HG03159 (cell line): ENCODE measurements around the gene GJA5.
"Not testable (repeated sequence)": the region's sequence is repeated elsewhere in the genome, so short reads cannot be mapped to it uniquely, and the experiment has no call there.

ENCODE experiments used
- ATAC-seq: cut with Tn5 transposase; IDR thresholded peaks from one replicate; pipeline ENCODE4 v1.9.1; 2021; ENCODE audit warnings: mild to moderate bottlenecking, moderate library complexity; ENCODE audit not compliant: unreplicated experiment

GJA5 gene

GRCh38 chr1:147734291-147734841 lies 26.0 kb downstream of the GJA5 start:
- ATAC-seq, result not testable (repeated sequence)

GRCh38 chr1:147729315-147729714 lies 31.1 kb downstream of the GJA5 start:
- ATAC-seq, result no peak

DNA sequence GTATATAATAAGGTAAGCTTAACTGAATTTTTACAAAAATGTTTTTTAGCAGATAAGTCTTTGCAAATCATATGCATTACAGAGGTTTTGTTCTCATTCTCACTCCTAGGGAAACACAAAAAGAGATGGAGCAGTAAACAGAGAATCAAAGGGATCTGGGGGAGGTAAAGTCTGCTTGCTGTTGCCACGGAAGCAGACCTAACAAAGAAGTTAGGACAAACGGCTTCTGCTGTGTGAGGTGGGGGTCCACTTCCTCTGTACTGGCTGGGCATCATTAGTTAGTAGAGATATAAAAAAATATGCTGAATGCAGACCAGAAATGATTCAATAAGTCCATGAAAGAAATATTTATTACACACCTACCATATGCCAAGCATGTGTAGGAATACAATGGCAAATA lies 34.2 kb downstream of the GJA5 start:
- ATAC-seq, result no peak

- no peak for ATAC-seq
Measured at GRCh38 chr1:147725685-147726084, 34.7 kb downstream of the GJA5 start.

GRCh38 chr1:147723691-147724323 lies 36.6 kb downstream of the GJA5 start:
- no peak for ATAC-seq

GRCh38 chr1:147722124-147722523 lies 38.3 kb downstream of the GJA5 start:
- no peak for ATAC-seq

DNA sequence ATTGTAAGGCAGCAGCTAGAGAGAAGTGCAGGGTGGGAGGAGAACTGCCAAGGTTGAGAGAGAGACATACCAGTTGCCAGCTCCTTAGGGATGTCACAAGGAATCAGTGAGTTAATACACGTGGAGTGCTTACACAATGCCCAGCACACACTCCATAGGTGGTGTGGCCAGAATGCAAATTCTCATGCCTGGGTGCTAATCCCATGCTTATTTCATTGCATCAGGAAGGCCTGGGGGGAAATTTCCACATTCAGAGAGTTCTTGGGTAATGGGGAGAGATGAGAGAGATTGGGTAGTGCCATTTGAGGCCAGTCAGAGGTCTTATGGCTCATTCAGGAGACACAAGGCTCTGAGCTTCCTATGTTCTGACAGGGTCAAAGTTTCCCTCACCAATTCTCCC lies 38.7 kb downstream of the GJA5 start:
- no peak for ATAC-seq

DNA sequence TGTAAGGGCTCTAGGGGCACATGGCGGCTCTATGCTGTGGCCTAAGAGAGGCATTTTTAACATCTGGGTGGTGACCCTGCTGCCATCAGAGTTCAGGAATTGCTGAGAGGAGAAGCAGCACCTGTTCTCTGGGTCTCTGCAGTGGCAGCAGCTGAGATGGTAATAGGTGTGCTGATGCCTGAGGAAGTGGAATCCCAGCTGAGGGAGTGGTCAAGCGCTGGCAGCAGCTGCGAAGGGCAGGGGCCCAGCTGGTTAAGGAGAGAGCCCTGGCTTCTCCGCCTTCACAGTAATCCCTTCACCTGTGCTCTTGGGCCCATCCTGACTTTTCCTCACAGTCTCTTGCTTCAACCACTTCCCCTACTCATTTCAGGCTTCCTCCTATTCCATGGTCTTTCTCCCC lies 39.8 kb downstream of the GJA5 start:
- ATAC-seq, result no peak

DNA sequence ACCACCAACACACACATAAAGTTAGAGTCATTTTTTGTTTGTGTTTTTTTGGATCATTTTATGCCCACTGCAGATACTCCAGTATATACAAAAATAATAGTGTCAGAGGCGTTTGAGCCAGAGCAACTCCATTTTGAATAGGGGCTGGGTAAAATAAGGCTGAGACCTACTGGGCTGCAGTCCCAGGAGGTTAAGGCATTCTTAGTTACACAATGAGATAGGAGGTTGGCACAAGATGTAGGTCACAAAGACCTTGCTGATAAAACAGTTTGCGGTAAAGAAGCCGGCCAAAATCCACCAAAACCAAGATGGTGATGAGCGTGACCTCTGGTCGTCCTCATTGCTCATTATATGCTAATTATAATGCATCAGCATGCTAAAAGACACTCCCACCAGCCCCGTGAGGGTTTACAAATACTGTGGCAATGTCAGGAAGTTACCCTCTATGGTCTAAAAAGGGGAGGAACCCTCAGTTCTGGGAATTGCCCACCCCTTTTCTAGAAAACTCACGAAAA lies 40.6 kb downstream of the GJA5 start:
- ATAC-seq, result no peak

DNA sequence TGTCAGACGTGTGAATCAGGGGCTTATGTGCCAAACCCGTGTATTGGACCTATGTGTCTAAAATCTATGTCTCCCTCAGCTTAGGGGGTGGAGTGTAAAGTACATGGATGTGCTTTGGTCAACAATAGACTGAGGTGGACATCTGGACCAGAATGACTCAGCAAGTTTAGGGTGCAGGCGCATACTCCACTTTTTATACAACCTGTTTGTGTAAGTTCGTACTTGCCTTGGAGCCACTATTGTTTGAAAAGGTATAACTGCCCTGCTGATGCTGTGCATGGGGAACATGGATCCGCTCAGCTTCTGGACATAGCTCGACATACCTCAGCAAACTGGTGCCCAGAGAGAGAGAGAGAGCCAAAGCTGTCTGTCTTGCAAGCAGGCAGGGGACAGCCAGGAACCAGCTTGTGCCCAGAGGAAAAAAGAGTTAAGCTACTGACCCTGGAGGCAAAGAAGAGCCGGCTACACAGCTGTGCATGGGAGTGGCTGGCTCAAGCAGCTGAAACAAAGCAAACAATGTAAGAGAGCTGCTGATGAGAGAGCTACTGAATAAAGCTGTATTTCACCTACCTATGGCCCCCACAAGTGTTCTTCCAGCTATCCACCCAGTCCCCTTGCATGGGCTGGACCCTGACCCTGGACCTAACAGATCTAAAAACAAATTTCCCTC lies 41.2 kb downstream of the GJA5 start:
- no peak for ATAC-seq

GRCh38 chr1:147717706-147718097 lies 42.7 kb downstream of the GJA5 start:
- no peak for ATAC-seq

DNA sequence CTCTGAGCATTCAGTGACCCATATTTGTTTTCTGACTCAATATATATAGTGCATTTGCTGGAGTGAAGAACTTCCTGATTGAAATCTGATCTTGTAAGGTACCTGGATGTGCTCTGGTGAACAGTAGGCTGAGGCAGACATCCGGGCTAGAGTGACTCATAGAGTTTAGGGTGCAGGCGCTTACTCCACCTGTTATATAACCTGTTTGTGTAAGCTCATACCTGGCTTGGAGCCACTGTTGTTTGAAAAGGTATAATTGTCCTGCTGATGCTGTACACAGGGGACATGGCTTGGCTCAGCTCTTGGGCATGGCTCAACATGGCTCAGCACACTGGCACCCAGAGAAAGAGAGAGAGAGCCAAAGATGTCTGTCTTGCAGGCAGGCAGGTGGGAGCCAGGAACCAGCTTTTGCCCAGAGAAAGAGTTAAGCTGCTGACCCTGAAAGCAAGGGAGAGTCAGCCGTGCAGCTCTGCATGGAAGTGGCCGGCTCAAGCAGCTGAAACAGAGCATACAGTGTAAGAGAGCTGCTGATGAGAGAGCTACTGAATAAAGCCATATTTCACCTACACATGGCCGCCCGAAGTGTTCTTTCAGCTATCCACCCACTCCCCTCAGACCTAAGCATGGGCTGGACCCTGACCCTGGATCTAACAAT lies 43.2 kb downstream of the GJA5 start:
- no peak for ATAC-seq

GRCh38 chr1:147712605-147713004 lies 47.8 kb downstream of the GJA5 start:
- ATAC-seq, result no peak
